CD4-positive, alpha-beta T cell (primary cell): ENCODE data around the gene DUSP9. TPM values are rescaled to one million over a fixed set of nuclear protein-coding genes. Genes with fewer than 3 reads are reported as not detected.

Experiments used
- total RNA-seq, 174 experiments: library from RNA in 2 of 174; stranded (reverse) in 2 of 174; gene quantifications; one replicate each; pipeline ENCODE4 v1.2.3 and lab custom pipeline; 2021 to 2026

Gene DUSP9
- total RNA-seq, 2 experiments from 2014 or later: not detected

Other genes with a start within 250 kb of the DUSP9 start
- not detected for gene PNMA6E, start 245.9 kb upstream of the DUSP9 start, total RNA-seq
- gene ZFP92, start 235.7 kb upstream of the DUSP9 start, total RNA-seq: under 1 TPM; 0.08 to 0.11 TPM
- gene TREX2, start 201.1 kb upstream of the DUSP9 start, total RNA-seq: 1 to 10 TPM; 1.1 to 1.4 TPM
- gene HAUS7, start 176.6 kb upstream of the DUSP9 start, total RNA-seq: 10 to 100 TPM; 24.4 to 25.6 TPM
- gene BGN, start 152.2 kb upstream of the DUSP9 start, total RNA-seq: not detected
- not detected for gene ATP2B3, start 129.6 kb upstream of the DUSP9 start, total RNA-seq
- gene CCNQ, start 48.1 kb upstream of the DUSP9 start, total RNA-seq: 10 to 100 TPM; 13.9 to 14.1 TPM
- 1 to 10 TPM in 1 of 2 experiments, under 1 TPM in 1; 0.70 to 1.0 TPM for gene PNCK, start 26.6 kb downstream of the DUSP9 start, total RNA-seq
- gene SLC6A8, start 40.7 kb downstream of the DUSP9 start, total RNA-seq: under 1 TPM; 0.42 to 0.71 TPM
- 10 to 100 TPM; 42.1 to 43.1 TPM for gene BCAP31, start 77.2 kb downstream of the DUSP9 start, total RNA-seq
- gene ABCD1, start 77.7 kb downstream of the DUSP9 start, total RNA-seq: 1 to 10 TPM; 8.6 to 9.2 TPM
- gene PLXNB3, start 117.0 kb downstream of the DUSP9 start, total RNA-seq: not detected
- gene SRPK3, start 133.8 kb downstream of the DUSP9 start, total RNA-seq: not detected
- 10 to 100 TPM; 46.8 to 47.3 TPM for gene IDH3G, start 147.2 kb downstream of the DUSP9 start, total RNA-seq
- 100 to 1,000 TPM; 171 to 173 TPM for gene SSR4, start 147.5 kb downstream of the DUSP9 start, total RNA-seq
- gene PDZD4, start 183.3 kb downstream of the DUSP9 start, total RNA-seq: 10 to 100 TPM; 24.8 to 26.8 TPM
- gene L1CAM, start 239.0 kb downstream of the DUSP9 start, total RNA-seq: 1 to 10 TPM in 1 of 2 experiments, under 1 TPM in 1; 0.89 to 1.2 TPM